DMS53 treated with DMSO at 0.1 percent for 48 hours (cell line): ENCODE data around the gene PDE8B.
"Not testable (repeated sequence)": the region's sequence is repeated elsewhere in the genome, so short reads cannot be mapped to it uniquely, and the experiment has no call there.

ENCODE experiments used
- DNase-seq: peaks from one replicate; lab custom pipeline; 2025; ENCODE audit not compliant: unreplicated experiment; lab: John Stamatoyannopoulos, UW

PDE8B gene

GRCh38 chr5:77356740-77357139 lies 146.3 kb downstream of the PDE8B start:
- no peak for DNase-seq

GRCh38 chr5:77358255-77359205 lies 148.1 kb downstream of the PDE8B start:
- DNase-seq = no peak

GRCh38 chr5:77359231-77359630 lies 148.8 kb downstream of the PDE8B start:
- DNase-seq = no peak

GRCh38 chr5:77360381-77360780 lies 149.9 kb downstream of the PDE8B start:
- no peak for DNase-seq

- DNase-seq = no peak
Observed at GRCh38 chr5:77360973-77361372, 150.5 kb downstream of the PDE8B start.

- no peak for DNase-seq
Observed at GRCh38 chr5:77366717-77367500, 156.4 kb downstream of the PDE8B start.

GRCh38 chr5:77367741-77368140 lies 157.3 kb downstream of the PDE8B start:
- DNase-seq = no peak

GRCh38 chr5:77368367-77368766 lies 157.9 kb downstream of the PDE8B start:
- no peak for DNase-seq

GRCh38 chr5:77369566-77369965 lies 159.1 kb downstream of the PDE8B start:
- no peak for DNase-seq

- no peak for DNase-seq
Observed at GRCh38 chr5:77374686-77375085, 164.2 kb downstream of the PDE8B start.

GRCh38 chr5:77376609-77377300 lies 166.3 kb downstream of the PDE8B start:
- no peak for DNase-seq

GRCh38 chr5:77379558-77380061 lies 169.1 kb downstream of the PDE8B start:
- no peak for DNase-seq

- DNase-seq = no peak
Observed at GRCh38 chr5:77380636-77381035, 170.2 kb downstream of the PDE8B start.

GRCh38 chr5:77383336-77383735 lies 172.9 kb downstream of the PDE8B start:
- DNase-seq = not testable (repeated sequence)

GRCh38 chr5:77386340-77386739 lies 175.9 kb downstream of the PDE8B start:
- DNase-seq = not testable (repeated sequence)

GRCh38 chr5:77389746-77390145 lies 179.3 kb downstream of the PDE8B start:
- no peak for DNase-seq

- no peak for DNase-seq
Observed at GRCh38 chr5:77390221-77390620, 179.7 kb downstream of the PDE8B start.

- no peak for DNase-seq
Observed at GRCh38 chr5:77390795-77391194, 180.3 kb downstream of the PDE8B start.

GRCh38 chr5:77391240-77391765 lies 180.8 kb downstream of the PDE8B start:
- no peak for DNase-seq

- DNase-seq = peak; percentile 46
Observed at GRCh38 chr5:77394064-77394715, 183.7 kb downstream of the PDE8B start.
